ENCODE data around the gene LNPK.
"Not testable (repeated sequence)": the region's sequence is repeated elsewhere in the genome, so short reads cannot be mapped to it uniquely, and the experiment has no call there.

LNPK gene

GRCh38 chr2:175966839-175967238, 35.2 kb downstream of the LNPK start:
- no peak for DNase-seq

GRCh38 chr2:175965773-175966172, 36.3 kb downstream of the LNPK start:
- no peak for DNase-seq

DNA sequence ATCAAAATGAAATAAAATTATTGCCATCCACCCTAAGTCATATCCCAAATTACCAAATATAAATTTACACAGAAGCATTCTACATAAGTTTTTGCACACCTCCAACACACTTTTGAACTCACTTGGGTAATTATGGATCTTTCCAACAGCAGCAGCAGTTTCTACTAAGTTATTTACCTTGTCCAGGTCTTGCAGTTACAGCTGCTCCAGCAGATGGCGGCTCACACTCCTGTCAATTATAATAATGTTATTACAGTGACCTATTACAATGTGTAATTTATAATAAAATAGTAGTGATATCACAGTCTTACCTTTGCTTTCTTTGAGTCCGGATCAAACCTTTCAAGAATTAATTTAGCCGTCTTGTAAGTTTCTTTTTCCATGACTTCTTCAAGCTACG, 37.9 kb downstream of the LNPK start:
- no peak for DNase-seq

DNA sequence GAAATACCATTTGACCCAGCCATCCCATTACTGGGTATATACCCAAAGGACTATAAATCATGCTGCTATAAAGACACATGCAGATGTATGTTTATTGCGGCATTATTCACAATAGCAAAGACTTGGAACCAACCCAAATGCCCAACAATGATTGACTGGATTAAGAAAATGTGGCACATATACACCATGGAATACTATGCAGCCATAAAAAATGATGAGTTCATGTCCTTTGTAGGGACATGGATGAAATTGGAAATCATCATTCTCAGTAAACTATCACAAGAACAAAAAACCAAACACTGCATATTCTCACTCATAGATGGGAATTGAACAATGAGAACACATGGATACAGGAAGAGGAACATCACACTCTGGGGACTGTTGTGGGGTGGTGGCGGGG, 38.9 kb downstream of the LNPK start:
- not testable (repeated sequence) for DNase-seq

DNA sequence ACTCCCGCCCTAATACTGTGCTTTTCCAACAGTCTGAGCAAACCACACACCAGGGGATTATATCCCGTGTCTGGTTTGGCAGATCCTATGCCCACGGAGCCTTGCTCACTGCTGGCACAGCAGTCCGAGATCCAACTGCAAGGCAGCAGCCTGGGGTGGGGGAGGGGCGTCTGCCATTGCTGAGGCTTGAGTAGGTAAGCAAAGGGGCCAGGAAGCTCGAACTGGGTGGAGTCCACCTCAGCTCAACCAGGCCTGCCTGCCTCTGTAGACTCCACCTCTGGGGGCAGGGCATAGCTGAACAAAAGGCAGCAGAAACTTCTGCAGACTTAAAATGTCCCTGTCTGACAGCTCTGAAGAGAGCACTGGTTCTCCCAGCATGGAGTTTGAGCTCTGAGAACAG, 44.2 kb downstream of the LNPK start:
- no peak for DNase-seq

GRCh38 chr2:175955136-175955535, 46.9 kb downstream of the LNPK start:
- DNase-seq: no peak

DNA sequence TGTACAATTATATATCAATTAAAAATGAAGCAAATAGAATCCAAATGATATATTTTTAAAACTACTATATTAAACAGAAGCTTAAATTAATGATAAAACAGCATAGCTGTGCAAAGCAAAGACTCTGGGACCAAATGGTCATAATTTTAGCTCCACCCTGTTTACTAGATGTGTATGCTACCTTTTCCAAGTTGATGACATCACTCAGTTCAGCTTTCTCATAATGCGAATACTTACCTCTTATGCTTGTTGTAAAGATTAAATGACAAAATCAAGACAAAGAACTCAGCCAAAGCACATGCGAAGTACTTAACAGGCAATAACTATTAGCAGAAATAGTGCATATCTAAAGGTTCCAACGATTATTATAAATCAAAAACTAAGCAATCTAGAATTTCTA, 51.6 kb downstream of the LNPK start:
- no peak for DNase-seq

- no peak for DNase-seq
Measured at GRCh38 chr2:175948191-175948590, 53.9 kb downstream of the LNPK start.

GRCh38 chr2:175947073-175947472, 55.0 kb downstream of the LNPK start:
- DNase-seq: no peak

GRCh38 chr2:175941699-175942098, 60.4 kb downstream of the LNPK start:
- DNase-seq: no peak

DNA sequence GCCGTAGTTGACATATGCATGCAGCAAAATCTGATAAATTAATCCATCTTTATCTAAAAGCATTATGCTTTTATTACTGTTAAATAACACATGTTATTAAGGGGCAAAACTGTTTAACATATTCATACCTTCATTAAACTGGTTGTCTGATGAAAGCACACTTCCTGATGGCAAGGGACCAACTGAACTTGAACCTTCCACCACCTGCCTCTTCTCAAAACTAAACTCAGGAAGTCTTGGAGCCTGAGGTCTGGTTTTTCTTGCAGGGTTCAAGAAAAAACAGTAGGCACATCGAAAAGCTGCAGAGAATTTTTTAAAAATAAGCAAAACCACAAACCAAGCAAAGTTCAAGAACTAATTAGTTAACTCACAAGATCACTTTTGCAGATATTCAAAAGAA, 64.9 kb downstream of the LNPK start:
- no peak for DNase-seq

DNA sequence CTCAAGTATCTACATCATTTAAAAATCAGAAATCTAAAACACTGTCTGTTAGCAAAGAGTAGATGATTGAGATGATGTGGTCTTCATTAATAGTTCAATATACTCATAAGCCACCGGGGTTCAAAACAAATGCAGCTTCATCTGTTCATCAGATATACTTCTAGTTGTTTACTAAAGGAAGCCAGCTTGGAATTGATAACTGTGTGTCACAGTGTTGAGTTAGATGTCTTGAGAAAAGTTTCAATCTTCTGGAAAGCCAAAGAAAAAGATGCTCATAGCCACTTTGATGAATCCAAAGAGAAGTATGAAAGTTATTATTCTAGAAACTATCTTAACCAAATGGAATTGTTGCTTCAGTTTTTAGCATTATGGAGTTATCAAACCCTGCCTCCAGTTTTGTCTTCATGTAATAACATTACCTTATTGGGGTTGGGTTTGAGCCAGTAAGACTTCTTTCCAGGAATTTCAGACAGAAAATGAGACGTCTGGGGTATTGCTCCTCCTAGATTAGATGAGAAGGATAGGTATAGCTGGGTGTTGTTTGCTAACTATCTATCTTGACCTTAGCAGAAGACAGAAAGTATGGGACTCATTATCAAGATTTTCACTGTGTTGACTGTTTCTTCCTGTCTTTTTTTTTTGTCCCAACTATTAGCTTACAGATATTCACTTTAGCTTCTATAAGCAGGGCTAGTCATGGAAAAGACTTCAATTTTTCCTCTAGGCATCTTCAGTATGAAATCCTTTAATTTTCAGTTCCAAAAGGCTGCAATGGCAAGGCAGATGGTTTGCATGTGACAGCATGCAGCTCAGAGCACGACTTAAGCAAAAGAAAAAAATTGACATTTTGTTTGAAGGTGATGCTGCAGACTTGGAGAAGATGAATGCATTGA, 66.5 kb downstream of the LNPK start:
- no peak for DNase-seq

DNA sequence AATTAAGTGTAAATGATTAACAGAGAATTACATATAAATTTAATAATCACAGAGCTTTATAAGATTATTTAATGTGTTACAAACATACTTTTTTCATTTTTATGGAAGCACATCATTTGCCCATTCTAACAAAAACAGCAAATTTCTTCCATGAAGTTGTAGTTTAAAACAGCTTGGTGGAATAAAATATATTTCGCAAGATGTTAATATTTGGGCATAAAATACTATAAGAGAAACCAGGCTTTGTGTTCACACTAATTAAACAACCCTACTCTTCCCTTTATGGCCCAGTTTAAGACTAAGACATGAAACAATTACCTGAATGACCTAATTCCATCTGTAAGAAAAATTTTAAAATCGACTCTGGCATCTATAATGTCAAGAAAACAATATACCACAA, 69.4 kb downstream of the LNPK start:
- no peak for DNase-seq

DNA sequence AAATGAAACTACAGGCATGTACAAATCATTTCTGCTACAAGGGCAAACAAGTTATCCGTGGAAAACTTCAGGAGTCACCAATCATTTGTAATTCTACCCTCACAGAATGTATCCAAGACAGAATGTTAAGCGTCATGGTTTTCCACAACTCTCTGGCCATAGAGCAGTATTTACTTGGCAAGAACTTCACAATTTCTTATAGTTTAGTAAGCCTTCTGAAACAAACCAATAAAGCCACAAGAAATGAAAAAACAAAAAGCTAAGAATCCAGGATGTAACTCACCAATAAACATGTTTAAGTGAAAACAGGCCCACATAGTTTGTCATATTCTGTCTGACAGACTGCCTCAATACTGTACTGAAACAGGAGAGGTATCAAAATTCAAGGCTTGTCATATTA, 70.3 kb downstream of the LNPK start:
- no peak for DNase-seq

DNA sequence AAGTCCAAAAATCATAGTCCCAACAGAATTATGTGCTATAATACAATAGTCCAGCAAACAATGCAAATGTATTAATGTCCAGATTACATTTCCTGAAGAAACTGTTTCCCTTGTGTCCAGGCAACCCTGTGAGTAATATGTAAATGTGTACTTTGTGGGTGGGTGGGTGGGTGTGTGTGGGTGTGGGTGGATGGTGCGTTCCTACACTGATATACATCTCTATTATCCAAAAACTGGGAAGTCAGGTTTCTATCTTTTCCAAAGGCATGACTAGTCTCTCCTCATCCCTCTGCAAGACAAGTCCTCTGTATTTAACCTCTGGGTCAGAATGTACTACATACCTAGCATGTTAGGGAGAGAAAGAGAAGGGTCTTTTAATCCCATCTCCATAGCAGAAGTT, 71.6 kb downstream of the LNPK start:
- no peak for DNase-seq

- no peak for DNase-seq
Measured at GRCh38 chr2:175929850-175930249, 72.2 kb downstream of the LNPK start.

DNA sequence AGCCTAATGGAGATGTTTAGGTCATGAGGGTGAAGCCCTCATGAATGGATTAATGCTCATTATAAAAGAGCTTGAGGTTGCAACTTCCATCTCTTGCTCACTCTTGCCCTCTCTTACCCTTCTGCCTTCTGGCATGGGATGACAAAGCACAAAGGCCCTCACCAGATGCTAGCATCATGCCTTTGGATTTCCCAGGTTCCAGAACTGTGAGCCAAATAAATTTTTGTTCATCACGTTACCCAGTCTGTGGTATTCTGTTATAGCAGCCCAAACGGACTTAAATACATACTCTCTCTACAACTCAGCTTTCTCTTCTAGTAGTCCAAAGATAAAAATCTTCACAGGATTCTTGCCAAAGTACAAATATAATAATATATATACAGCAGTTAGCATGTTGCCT, 75.8 kb downstream of the LNPK start:
- no peak for DNase-seq

DNA sequence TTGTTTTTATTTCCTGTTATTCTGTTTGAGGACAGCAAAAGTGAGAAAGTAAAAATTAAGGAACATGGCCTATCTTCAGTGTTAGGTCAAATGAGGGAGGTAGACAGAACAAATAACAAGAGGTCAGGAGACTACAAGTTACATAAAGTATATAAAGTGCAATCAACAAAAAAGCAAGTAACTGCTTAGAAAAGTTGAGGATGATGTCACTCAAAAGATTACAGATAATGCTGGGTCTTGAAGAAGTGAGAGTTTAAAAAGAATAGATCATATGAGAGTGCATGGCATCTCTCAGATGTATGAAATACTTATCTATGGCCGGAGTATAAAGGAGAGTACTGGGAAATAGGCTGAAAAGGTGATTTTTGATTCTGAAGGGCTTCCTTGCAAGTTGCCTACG, 79.9 kb downstream of the LNPK start:
- no peak for DNase-seq

DNA sequence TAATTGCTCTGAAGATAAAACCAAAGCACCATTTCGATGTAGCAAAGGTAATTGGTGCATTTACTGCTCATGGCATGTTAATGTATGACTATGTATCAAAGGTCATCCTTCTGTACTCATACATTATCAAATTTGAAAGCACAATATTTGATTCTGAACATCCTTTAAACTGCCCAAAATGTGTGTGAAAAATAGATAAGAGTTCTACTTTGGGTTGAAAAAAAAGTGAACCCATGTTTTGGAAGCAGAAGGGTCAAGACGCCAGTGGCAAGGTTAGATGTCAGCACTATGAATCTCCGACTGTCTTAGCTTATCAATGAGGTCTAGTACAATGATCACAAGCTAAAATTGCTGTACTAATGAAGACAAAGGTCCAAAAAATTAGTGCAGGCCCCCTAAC, 83.1 kb downstream of the LNPK start:
- no peak for DNase-seq

DNA sequence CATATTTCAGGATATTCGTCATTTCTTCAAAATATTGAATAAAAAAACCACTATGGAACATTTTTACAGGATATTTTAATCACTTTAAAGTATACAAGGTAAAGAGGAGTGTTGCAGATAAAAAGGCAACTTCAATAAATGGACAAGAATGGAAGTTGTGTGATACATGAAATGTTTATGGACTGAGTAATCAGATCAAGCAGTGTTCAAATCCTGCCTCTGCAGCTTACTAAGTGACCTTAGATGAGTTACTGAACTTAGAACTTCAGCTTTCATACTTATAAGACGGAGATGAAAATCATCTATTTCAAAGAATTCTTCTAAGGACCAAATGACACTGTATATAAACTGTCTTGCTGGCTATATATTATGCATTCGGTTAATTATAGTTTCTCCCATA, 87.2 kb downstream of the LNPK start:
- DNase-seq: no peak

DNA sequence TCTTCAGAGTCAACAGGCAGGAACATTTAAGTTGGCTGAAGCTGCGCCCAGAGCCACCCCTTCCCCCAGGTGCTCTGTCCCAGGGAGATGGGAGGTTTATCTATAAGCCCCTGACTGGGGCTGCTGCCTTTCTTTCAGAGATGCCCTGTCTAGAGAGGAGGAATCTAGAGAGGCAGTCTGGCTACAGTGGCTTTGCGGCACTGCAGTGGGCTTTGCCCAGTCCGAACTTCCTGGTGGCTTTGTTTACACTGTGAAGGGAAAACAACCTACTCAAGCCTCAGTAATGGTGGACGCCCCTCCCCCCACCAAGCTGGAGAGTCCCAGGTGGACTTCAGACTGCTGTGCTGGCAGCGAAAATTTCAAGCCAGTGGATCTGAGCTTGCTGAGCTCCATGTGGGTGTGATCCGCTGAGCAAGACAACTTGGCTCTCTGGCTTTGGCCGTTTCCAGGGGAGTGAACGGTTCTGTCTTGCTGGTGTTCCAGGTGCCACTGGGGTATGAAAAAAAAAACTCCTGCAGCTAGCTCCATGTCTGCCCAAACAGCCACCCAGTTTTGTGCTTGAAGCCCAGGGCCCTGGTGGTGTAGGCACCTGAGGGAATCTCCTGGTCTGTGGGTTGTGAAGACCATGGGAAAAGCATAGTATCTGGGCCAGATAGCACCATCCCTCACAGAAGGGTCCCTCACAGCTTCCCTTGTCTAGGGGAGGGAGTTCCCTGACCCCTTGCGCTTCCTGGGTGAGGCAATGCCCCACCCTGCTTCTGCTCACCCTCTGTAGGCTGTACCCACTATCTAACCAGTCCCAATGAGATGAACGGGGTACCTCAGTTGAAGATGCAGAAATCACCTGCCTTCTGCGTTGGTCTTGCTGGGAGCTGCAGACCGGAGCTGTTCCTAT, 88.0 kb downstream of the LNPK start:
- not testable (repeated sequence) for DNase-seq

GRCh38 chr2:175913267-175913666, 88.8 kb downstream of the LNPK start:
- DNase-seq: not testable (repeated sequence)

DNA sequence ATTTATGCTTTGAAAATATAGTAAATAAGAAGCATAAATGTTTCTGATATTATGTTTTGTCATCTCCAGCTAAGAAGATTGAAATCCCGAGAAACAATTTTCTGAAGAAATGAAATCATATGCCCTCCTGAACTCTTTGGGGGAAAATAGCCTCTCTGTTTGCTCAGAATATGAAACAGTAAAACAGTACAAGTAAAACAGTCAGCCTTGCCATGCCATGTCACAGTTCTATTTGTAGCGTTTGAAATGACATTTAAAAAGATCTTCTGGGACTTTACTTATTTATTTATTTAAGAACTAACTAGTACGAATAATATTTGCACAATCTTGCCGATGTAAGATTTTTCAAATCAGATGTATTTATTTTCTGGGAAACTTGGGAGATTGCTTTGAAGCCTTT, 98.0 kb downstream of the LNPK start:
- DNase-seq: no peak

- DNase-seq: no peak
Measured at GRCh38 chr2:175903384-175903936, 98.6 kb downstream of the LNPK start.
